LNCAP (cell line): ENCODE results near the gene IRX4.

Source experiments
- CTCF ChIP-seq: fragments of 450-650 bp; IDR thresholded peaks from 2 replicates; pipeline ENCODE4 v1.5.1; 2017; ENCODE audit warnings: mild to moderate bottlenecking

The IRX4 gene

GRCh38 chr5:1911773-1912235, 29.1 kb upstream of the IRX4 start:
- no peak for TF ChIP-seq CTCF

GRCh38 chr5:1910861-1911772, 28.4 kb upstream of the IRX4 start:
- TF ChIP-seq CTCF = no peak

- no peak for TF ChIP-seq CTCF
Observed at GRCh38 chr5:1910081-1910760, 27.5 kb upstream of the IRX4 start.

- no peak for TF ChIP-seq CTCF
Observed at GRCh38 chr5:1909346-1909985, 26.7 kb upstream of the IRX4 start.

GRCh38 chr5:1908931-1909330, 26.2 kb upstream of the IRX4 start:
- no peak for TF ChIP-seq CTCF

- no peak for TF ChIP-seq CTCF
Observed at GRCh38 chr5:1907616-1908015, 24.9 kb upstream of the IRX4 start.

- no peak for TF ChIP-seq CTCF
Observed at GRCh38 chr5:1905108-1905507, 22.4 kb upstream of the IRX4 start.
